ENCODE results near the gene SDC4.

- TF ChIP-seq POLR2A (IDR thresholded peaks at IDR 0.05) (no peak), POLR2AphosphoS5 (IDR thresholded peaks at IDR 0.05) (no peak)
- TF ChIP-seq, protein P1, sequence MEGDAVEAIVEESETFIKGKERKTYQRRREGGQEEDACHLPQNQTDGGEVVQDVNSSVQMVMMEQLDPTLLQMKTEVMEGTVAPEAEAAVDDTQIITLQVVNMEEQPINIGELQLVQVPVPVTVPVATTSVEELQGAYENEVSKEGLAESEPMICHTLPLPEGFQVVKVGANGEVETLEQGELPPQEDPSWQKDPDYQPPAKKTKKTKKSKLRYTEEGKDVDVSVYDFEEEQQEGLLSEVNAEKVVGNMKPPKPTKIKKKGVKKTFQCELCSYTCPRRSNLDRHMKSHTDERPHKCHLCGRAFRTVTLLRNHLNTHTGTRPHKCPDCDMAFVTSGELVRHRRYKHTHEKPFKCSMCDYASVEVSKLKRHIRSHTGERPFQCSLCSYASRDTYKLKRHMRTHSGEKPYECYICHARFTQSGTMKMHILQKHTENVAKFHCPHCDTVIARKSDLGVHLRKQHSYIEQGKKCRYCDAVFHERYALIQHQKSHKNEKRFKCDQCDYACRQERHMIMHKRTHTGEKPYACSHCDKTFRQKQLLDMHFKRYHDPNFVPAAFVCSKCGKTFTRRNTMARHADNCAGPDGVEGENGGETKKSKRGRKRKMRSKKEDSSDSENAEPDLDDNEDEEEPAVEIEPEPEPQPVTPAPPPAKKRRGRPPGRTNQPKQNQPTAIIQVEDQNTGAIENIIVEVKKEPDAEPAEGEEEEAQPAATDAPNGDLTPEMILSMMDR (IDR thresholded peaks at IDR 0.05): no peak
These were observed 18.4 kb upstream of the SDC4 start for GRCh38 chr20:45366631-45367030.
